Measurements from ENCODE around the gene PPIH. TPM values are rescaled to one million over a fixed set of nuclear protein-coding genes. Genes with fewer than 3 reads are reported as not detected.

The PPIH gene
- total RNA-seq, 1 donor from 2014 or later = 23.5 TPM

GRCh38 chr1:42660907-42661500, 2.8 kb downstream of the PPIH start:
- no peaks in the 10 kb centered on the region for H3K27me3 ChIP-seq (ENCODE audit: control insufficient read depth in 3 of 3, insufficient read depth in 3 of 3, low read length in 3 of 3)
- H3K27ac ChIP-seq (ENCODE audit: low read depth, low read length) = no peak overlapping the region
- no peaks in the 10 kb centered on the region for H3K9me3 ChIP-seq (ENCODE audit: control insufficient read depth in 3 of 3, low read length in 3 of 3)
- H3K36me3 ChIP-seq (ENCODE audit: control insufficient read depth in 3 of 3, insufficient read depth in 3 of 3, low read length in 3 of 3) = peaks cover 12 to 28% (median 26%) of the 10 kb centered on the region in 3 donors
- H3K4me3 ChIP-seq (ENCODE audit: low read length in 3 of 3) = no peak overlapping the region
- H3K4me1 ChIP-seq (ENCODE audit: control insufficient read depth in 3 of 3, insufficient read depth in 3 of 3, low read length in 3 of 3) = peaks cover 13 to 18% (median 16%) of the 10 kb centered on the region in 3 donors
- no peak overlapping the region for H3K9ac ChIP-seq (ENCODE audit: low read depth in 1 of 3, low read length in 3 of 3)

GRCh38 chr1:42669936-42670335, 11.7 kb downstream of the PPIH start:
- no peak overlapping the region for H3K4me3 ChIP-seq (ENCODE audit: low read length in 3 of 3)
- H3K27ac ChIP-seq (ENCODE audit: low read depth, low read length) = no peak overlapping the region
- no peak overlapping the region for H3K9ac ChIP-seq (ENCODE audit: low read depth in 1 of 3, low read length in 3 of 3)
- no peaks in the 10 kb centered on the region for H3K27me3 ChIP-seq (ENCODE audit: control insufficient read depth in 3 of 3, insufficient read depth in 3 of 3, low read length in 3 of 3)
- peaks cover 12 to 37% (median 36%) of the 10 kb centered on the region in 3 donors for H3K36me3 ChIP-seq (ENCODE audit: control insufficient read depth in 3 of 3, insufficient read depth in 3 of 3, low read length in 3 of 3)
- H3K9me3 ChIP-seq (ENCODE audit: control insufficient read depth in 3 of 3, low read length in 3 of 3) = no peaks in the 10 kb centered on the region
- H3K4me1 ChIP-seq (ENCODE audit: control insufficient read depth in 3 of 3, insufficient read depth in 3 of 3, low read length in 3 of 3) = no peaks in the 10 kb centered on the region

- Histone ChIP-seq H3K36me3 (ENCODE audit: control insufficient read depth in 3 of 3, insufficient read depth in 3 of 3, low read length in 3 of 3) (peaks cover 13 to 39% (median 33%) of the 10 kb centered on the region in 3 donors), H3K27ac (ENCODE audit: low read depth, low read length) (no peak overlapping the region), H3K9me3 (ENCODE audit: control insufficient read depth in 3 of 3, low read length in 3 of 3) (no peaks in the 10 kb centered on the region), H3K9ac (ENCODE audit: low read depth in 1 of 3, low read length in 3 of 3) (no peak overlapping the region), H3K4me3 (ENCODE audit: low read length in 3 of 3) (no peak overlapping the region), H3K4me1 (ENCODE audit: control insufficient read depth in 3 of 3, insufficient read depth in 3 of 3, low read length in 3 of 3) (no peaks in the 10 kb centered on the region), H3K27me3 (ENCODE audit: control insufficient read depth in 3 of 3, insufficient read depth in 3 of 3, low read length in 3 of 3) (no peaks in the 10 kb centered on the region)
Measured at GRCh38 chr1:42670425-42670824, 12.2 kb downstream of the PPIH start.

- Histone ChIP-seq H3K27ac (ENCODE audit: low read depth, low read length) (no peak overlapping the region), H3K36me3 (ENCODE audit: control insufficient read depth in 3 of 3, insufficient read depth in 3 of 3, low read length in 3 of 3) (peaks cover 0 to 19% (median 5%) of the 10 kb centered on the region in 3 donors), H3K4me3 (ENCODE audit: low read length in 3 of 3) (no peak overlapping the region), H3K4me1 (ENCODE audit: control insufficient read depth in 3 of 3, insufficient read depth in 3 of 3, low read length in 3 of 3) (no peaks in the 10 kb centered on the region), H3K27me3 (ENCODE audit: control insufficient read depth in 3 of 3, insufficient read depth in 3 of 3, low read length in 3 of 3) (no peaks in the 10 kb centered on the region), H3K9me3 (ENCODE audit: control insufficient read depth in 3 of 3, low read length in 3 of 3) (no peaks in the 10 kb centered on the region), H3K9ac (ENCODE audit: low read depth in 1 of 3, low read length in 3 of 3) (no peak overlapping the region)
Measured at GRCh38 chr1:42674214-42674613, 16.0 kb downstream of the PPIH start.

- no peaks in the 10 kb centered on the region for H3K9me3 ChIP-seq (ENCODE audit: control insufficient read depth in 3 of 3, low read length in 3 of 3)
- H3K4me3 ChIP-seq (ENCODE audit: low read length in 3 of 3) = no peak overlapping the region
- H3K9ac ChIP-seq (ENCODE audit: low read depth in 1 of 3, low read length in 3 of 3) = no peak overlapping the region
- peaks cover 0 to 1% (median 0%) of the 10 kb centered on the region in 3 donors for H3K4me1 ChIP-seq (ENCODE audit: control insufficient read depth in 3 of 3, insufficient read depth in 3 of 3, low read length in 3 of 3)
- H3K36me3 ChIP-seq (ENCODE audit: control insufficient read depth in 3 of 3, insufficient read depth in 3 of 3, low read length in 3 of 3) = peaks cover 0 to 19% (median 5%) of the 10 kb centered on the region in 3 donors
- no peaks in the 10 kb centered on the region for H3K27me3 ChIP-seq (ENCODE audit: control insufficient read depth in 3 of 3, insufficient read depth in 3 of 3, low read length in 3 of 3)
- H3K27ac ChIP-seq (ENCODE audit: low read depth, low read length) = no peak overlapping the region
Measured at GRCh38 chr1:42674682-42675081, 16.5 kb downstream of the PPIH start.

GRCh38 chr1:42675467-42675866, 17.2 kb downstream of the PPIH start:
- H3K9ac ChIP-seq (ENCODE audit: low read depth in 1 of 3, low read length in 3 of 3) = no peak overlapping the region
- no peak overlapping the region for H3K4me3 ChIP-seq (ENCODE audit: low read length in 3 of 3)
- H3K36me3 ChIP-seq (ENCODE audit: control insufficient read depth in 3 of 3, insufficient read depth in 3 of 3, low read length in 3 of 3) = peaks cover 0 to 13% (median 5%) of the 10 kb centered on the region in 3 donors

GRCh38 chr1:42676534-42677087, 18.4 kb downstream of the PPIH start:
- H3K9ac ChIP-seq (ENCODE audit: low read depth in 1 of 3, low read length in 3 of 3) = no peak overlapping the region
- H3K27ac ChIP-seq (ENCODE audit: low read depth, low read length) = no peak overlapping the region
- peaks cover 7 to 15% (median 9%) of the 10 kb centered on the region in 3 donors for H3K4me1 ChIP-seq (ENCODE audit: control insufficient read depth in 3 of 3, insufficient read depth in 3 of 3, low read length in 3 of 3)
- no peak overlapping the region for H3K4me3 ChIP-seq (ENCODE audit: low read length in 3 of 3)
- peaks cover 0 to 13% (median 5%) of the 10 kb centered on the region in 3 donors for H3K36me3 ChIP-seq (ENCODE audit: control insufficient read depth in 3 of 3, insufficient read depth in 3 of 3, low read length in 3 of 3)
- H3K9me3 ChIP-seq (ENCODE audit: control insufficient read depth in 3 of 3, low read length in 3 of 3) = no peaks in the 10 kb centered on the region
- no peaks in the 10 kb centered on the region for H3K27me3 ChIP-seq (ENCODE audit: control insufficient read depth in 3 of 3, insufficient read depth in 3 of 3, low read length in 3 of 3)

More at GRCh38 chr1:42675467-42675866, 17.2 kb downstream of the PPIH start:
- Histone ChIP-seq H3K27ac (ENCODE audit: low read depth, low read length) (no peak overlapping the region), H3K9me3 (ENCODE audit: control insufficient read depth in 3 of 3, low read length in 3 of 3) (no peaks in the 10 kb centered on the region), H3K4me1 (ENCODE audit: control insufficient read depth in 3 of 3, insufficient read depth in 3 of 3, low read length in 3 of 3) (peaks cover 0 to 6% (median 2%) of the 10 kb centered on the region in 3 donors), H3K27me3 (ENCODE audit: control insufficient read depth in 3 of 3, insufficient read depth in 3 of 3, low read length in 3 of 3) (no peaks in the 10 kb centered on the region)

- peaks cover 21 to 29% (median 21%) of the 10 kb centered on the region in 3 donors for H3K4me1 ChIP-seq (ENCODE audit: control insufficient read depth in 3 of 3, insufficient read depth in 3 of 3, low read length in 3 of 3)
Measured at GRCh38 chr1:42679364-42679983, 21.3 kb downstream of the PPIH start.

GRCh38 chr1:42680055-42680454, 21.8 kb downstream of the PPIH start:
- no peak overlapping the region for H3K27ac ChIP-seq (ENCODE audit: low read depth, low read length)
- peaks cover 26 to 35% (median 27%) of the 10 kb centered on the region in 3 donors for H3K4me1 ChIP-seq (ENCODE audit: control insufficient read depth in 3 of 3, insufficient read depth in 3 of 3, low read length in 3 of 3)
- H3K27me3 ChIP-seq (ENCODE audit: control insufficient read depth in 3 of 3, insufficient read depth in 3 of 3, low read length in 3 of 3) = no peaks in the 10 kb centered on the region
- no peak overlapping the region for H3K4me3 ChIP-seq (ENCODE audit: low read length in 3 of 3)
- no peak overlapping the region for H3K9ac ChIP-seq (ENCODE audit: low read depth in 1 of 3, low read length in 3 of 3)
- H3K9me3 ChIP-seq (ENCODE audit: control insufficient read depth in 3 of 3, low read length in 3 of 3) = no peaks in the 10 kb centered on the region
- H3K36me3 ChIP-seq (ENCODE audit: control insufficient read depth in 3 of 3, insufficient read depth in 3 of 3, low read length in 3 of 3) = peaks cover 5 to 13% (median 8%) of the 10 kb centered on the region in 3 donors

More at GRCh38 chr1:42679364-42679983, 21.3 kb downstream of the PPIH start:
- no peak overlapping the region for H3K27ac ChIP-seq (ENCODE audit: low read depth, low read length)
- H3K9ac ChIP-seq (ENCODE audit: low read depth in 1 of 3, low read length in 3 of 3) = no peak overlapping the region
- no peak overlapping the region for H3K4me3 ChIP-seq (ENCODE audit: low read length in 3 of 3)
- no peaks in the 10 kb centered on the region for H3K27me3 ChIP-seq (ENCODE audit: control insufficient read depth in 3 of 3, insufficient read depth in 3 of 3, low read length in 3 of 3)
- H3K9me3 ChIP-seq (ENCODE audit: control insufficient read depth in 3 of 3, low read length in 3 of 3) = no peaks in the 10 kb centered on the region
- peaks cover 4 to 15% (median 5%) of the 10 kb centered on the region in 3 donors for H3K36me3 ChIP-seq (ENCODE audit: control insufficient read depth in 3 of 3, insufficient read depth in 3 of 3, low read length in 3 of 3)

Measured in skeletal muscle tissue (tissue), 4 donors.